Mammary epithelial cell (primary cell): Measurements from ENCODE around the gene SORCS2.

ENCODE experiments used
- CTCF ChIP-seq, 2 donors: IDR thresholded peaks in 1 of 2; conservative IDR thresholded peaks in 1 of 2; 2 replicates each; pipeline ENCODE4 v1.5.1; 2011 to 2012; ENCODE audit warnings: inconsistent platforms in 2 of 2, low read length in 2 of 2, mild to moderate bottlenecking in 2 of 2, control low read depth in 1 of 2, low read depth in 1 of 2; ENCODE audit not compliant: insufficient read depth in 1 of 2; ENCODE audit errors: extremely low read depth in 1 of 2
- EZH2 ChIP-seq: IDR thresholded peaks from 2 replicates; pipeline ENCODE4 v1.6.1; 2012; ENCODE audit warnings: low read length, inconsistent platforms, borderline replicate concordance

- TF ChIP-seq CTCF (conservative IDR thresholded peaks at IDR 0.05 in 1 of 2, IDR thresholded peaks at IDR 0.05 in 1 of 2; ENCODE audit: extremely low read depth in 1 of 2, insufficient read depth in 1 of 2, low read depth in 1 of 2, low read length in 2 of 2) (no peak), EZH2 (no peak)
Measured at GRCh38 chr4:7714176-7714575, 521.8 kb downstream of the SORCS2 start.
